ENCODE measurements around the gene YTHDC2.

The YTHDC2 gene

DNA sequence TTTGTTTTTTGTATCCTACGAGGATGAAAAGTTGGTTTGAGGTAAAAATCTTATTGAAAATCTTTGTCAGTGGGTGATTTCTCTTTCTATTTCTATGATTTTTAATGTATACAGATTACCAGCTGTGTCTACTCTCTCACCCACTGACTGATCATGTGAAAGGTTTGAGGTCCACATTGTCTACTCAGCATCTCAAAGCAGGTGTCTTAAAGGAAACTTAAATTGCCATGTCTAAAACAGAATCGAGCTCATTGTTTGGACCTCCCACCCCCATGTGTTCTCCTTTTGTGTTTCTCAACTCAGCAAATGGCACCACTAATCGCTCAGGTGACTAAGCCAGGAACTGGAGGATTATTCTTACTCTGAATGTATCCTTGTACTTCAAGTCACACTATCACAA is 121.5 kb downstream of the YTHDC2 start:
- H3K9me3 ChIP-seq (ENCODE audit: severe bottlenecking), result no peaks in the 10 kb centered on the region
- TF ChIP-seq, protein P1, sequence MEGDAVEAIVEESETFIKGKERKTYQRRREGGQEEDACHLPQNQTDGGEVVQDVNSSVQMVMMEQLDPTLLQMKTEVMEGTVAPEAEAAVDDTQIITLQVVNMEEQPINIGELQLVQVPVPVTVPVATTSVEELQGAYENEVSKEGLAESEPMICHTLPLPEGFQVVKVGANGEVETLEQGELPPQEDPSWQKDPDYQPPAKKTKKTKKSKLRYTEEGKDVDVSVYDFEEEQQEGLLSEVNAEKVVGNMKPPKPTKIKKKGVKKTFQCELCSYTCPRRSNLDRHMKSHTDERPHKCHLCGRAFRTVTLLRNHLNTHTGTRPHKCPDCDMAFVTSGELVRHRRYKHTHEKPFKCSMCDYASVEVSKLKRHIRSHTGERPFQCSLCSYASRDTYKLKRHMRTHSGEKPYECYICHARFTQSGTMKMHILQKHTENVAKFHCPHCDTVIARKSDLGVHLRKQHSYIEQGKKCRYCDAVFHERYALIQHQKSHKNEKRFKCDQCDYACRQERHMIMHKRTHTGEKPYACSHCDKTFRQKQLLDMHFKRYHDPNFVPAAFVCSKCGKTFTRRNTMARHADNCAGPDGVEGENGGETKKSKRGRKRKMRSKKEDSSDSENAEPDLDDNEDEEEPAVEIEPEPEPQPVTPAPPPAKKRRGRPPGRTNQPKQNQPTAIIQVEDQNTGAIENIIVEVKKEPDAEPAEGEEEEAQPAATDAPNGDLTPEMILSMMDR (IDR thresholded peaks at IDR 0.05; ENCODE audit: poor library complexity, severe bottlenecking), result no peak
- peaks cover 13% of the 10 kb centered on the region for H3K27me3 ChIP-seq (ENCODE audit: insufficient read depth, poor library complexity, severe bottlenecking)
- no peak overlapping the region for H3K4me3 ChIP-seq (ENCODE audit: severe bottlenecking)
- H3K27ac ChIP-seq (ENCODE audit: poor library complexity, severe bottlenecking), result no peak overlapping the region
- no peak for ATAC-seq (ENCODE audit: low read depth)
- no peaks in the 10 kb centered on the region for H3K36me3 ChIP-seq (ENCODE audit: low read depth)
- H3K4me1 ChIP-seq (ENCODE audit: insufficient read depth, poor library complexity, severe bottlenecking), result no peaks in the 10 kb centered on the region
- DNase-seq (ENCODE audit: low spot score), result no peak

DNA sequence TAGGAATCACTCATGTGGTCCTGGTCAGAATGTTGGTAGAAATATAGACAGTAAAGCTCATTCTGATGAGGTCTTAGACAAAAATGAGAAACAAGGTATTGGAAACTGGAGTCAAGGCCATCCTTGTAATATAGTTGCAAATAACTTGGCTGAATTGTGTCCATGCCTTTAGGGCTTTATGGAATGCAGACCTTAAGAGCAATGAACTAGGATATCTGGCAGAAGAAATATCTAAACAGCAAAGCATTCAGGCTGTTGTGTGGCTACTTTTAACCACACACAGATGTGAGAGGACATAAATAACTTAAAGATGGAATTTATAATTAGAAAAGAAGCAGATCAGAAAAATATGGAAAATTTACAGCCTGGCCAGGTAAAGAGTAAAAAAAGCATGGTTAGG is 128.2 kb downstream of the YTHDC2 start:
- DNase-seq (ENCODE audit: low spot score) (no peak), ATAC-seq (ENCODE audit: low read depth) (no peak)
- Histone ChIP-seq H3K27ac (ENCODE audit: poor library complexity, severe bottlenecking) (no peak overlapping the region), H3K27me3 (ENCODE audit: insufficient read depth, poor library complexity, severe bottlenecking) (no peaks in the 10 kb centered on the region), H3K36me3 (ENCODE audit: low read depth) (no peaks in the 10 kb centered on the region), H3K4me1 (ENCODE audit: insufficient read depth, poor library complexity, severe bottlenecking) (no peaks in the 10 kb centered on the region), H3K9me3 (ENCODE audit: severe bottlenecking) (no peaks in the 10 kb centered on the region), H3K4me3 (ENCODE audit: severe bottlenecking) (no peak overlapping the region)
- TF ChIP-seq, protein P1 (IDR thresholded peaks at IDR 0.05; ENCODE audit: poor library complexity, severe bottlenecking), result no peak
